Bone marrow (tissue), 2 donors: ENCODE measurements around the gene ZNF560.

ENCODE experiments used
- DNase-seq, 2 donors: peaks; one replicate each; lab custom pipeline; 2025; lab: John Stamatoyannopoulos, UW

The ZNF560 gene

GRCh38 chr19:9435279-9436268 lies 62.8 kb downstream of the ZNF560 start, which contains the start of gene ZNF266:
Gene ZNF266 (minus strand): TSS chr19:9435573. CDS start chr19:9420089, 15,484 bp downstream.
- peak; percentile 83 to 90 for DNase-seq

GRCh38 chr19:9431475-9431874 lies 66.9 kb downstream of the ZNF560 start:
- no peak for DNase-seq

- DNase-seq, result no peak
These were observed 68.0 kb downstream of the ZNF560 start for GRCh38 chr19:9430444-9430843.

GRCh38 chr19:9427941-9428340 lies 70.5 kb downstream of the ZNF560 start:
- no peak for DNase-seq
